ENCODE measurements around the gene KY. TPM values are rescaled to one million over a fixed set of nuclear protein-coding genes. Genes with fewer than 3 reads are reported as not detected.

Gene KY
- total and polyA plus RNA-seq, 2 experiments from 2014 or later = not detected

GRCh38 chr3:134640872-134641470, 9.9 kb downstream of the KY start:
- Histone ChIP-seq H3K27me3 (ENCODE audit: insufficient read depth) (peaks cover 8% of the 10 kb centered on the region; the same call in 1 of the 2 replicates), H3K36me3 (ENCODE audit: insufficient read depth) (no peaks in the 10 kb centered on the region), H4K20me1 (replicated peaks; ENCODE audit: insufficient read depth) (no peaks in the 10 kb centered on the region), H2AFZ (no peak overlapping the region), H3K9me2 (ENCODE audit: insufficient read depth) (no peaks in the 10 kb centered on the region), H3K4me2 (no peak overlapping the region), H3K27ac (ENCODE audit: low read depth) (no peak overlapping the region), H3F3A (replicated peaks; ENCODE audit: low read depth) (no peaks in the 10 kb centered on the region), H3K4me1 (ENCODE audit: insufficient read depth) (peaks cover 28% of the 10 kb centered on the region), H3K4me3 (no peak overlapping the region), H3K79me2 (replicated peaks; ENCODE audit: insufficient read depth) (no peaks in the 10 kb centered on the region)
- Mint-ChIP-seq H3K9me3 (no peaks in the 10 kb centered on the region), H3K4me1 (peaks cover 34% of the 10 kb centered on the region), H3K36me3 (ENCODE audit: low read depth) (no peaks in the 10 kb centered on the region), H3K4me3 (no peak overlapping the region), H3K27me3 (ENCODE audit: insufficient read depth, low read depth, poor library complexity) (peaks cover 4% of the 10 kb centered on the region), H3K27ac (no peak overlapping the region)
- ATAC-seq = peak; percentile 76
- DNase-seq (ENCODE audit: low spot score) = peak; percentile 79
- TF ChIP-seq CTCF (conservative IDR thresholded peaks at IDR 0.05; ENCODE audit: low read depth in 2 of 2) (peak; percentile 73 to 88), ZNF331 (CRISPR knock-in tag; IDR thresholded peaks at IDR 0.05; ENCODE audit: low read depth) (no peak)

- no peaks in the 10 kb centered on the region for H3K36me3 Mint-ChIP-seq (ENCODE audit: low read depth)
- Histone ChIP-seq H3F3A (replicated peaks; ENCODE audit: low read depth) (no peaks in the 10 kb centered on the region), H2AFZ (no peak overlapping the region), H3K4me2 (no peak overlapping the region), H3K79me2 (replicated peaks; ENCODE audit: insufficient read depth) (no peaks in the 10 kb centered on the region), H3K36me3 (ENCODE audit: insufficient read depth) (no peaks in the 10 kb centered on the region), H3K27ac (ENCODE audit: low read depth) (no peak overlapping the region), H3K4me3 (no peak overlapping the region), H3K4me1 (ENCODE audit: insufficient read depth) (peaks cover 28% of the 10 kb centered on the region), H4K20me1 (replicated peaks; ENCODE audit: insufficient read depth) (no peaks in the 10 kb centered on the region), H3K27me3 (ENCODE audit: insufficient read depth) (peaks cover 2% of the 10 kb centered on the region; the same call in 1 of the 2 replicates), H3K9me2 (ENCODE audit: insufficient read depth) (no peaks in the 10 kb centered on the region)
- no peak overlapping the region for H3K27ac Mint-ChIP-seq
- TF ChIP-seq CREB1 (CRISPR knock-in tag; IDR thresholded peaks at IDR 0.05; ENCODE audit: low read depth) = no peak
- H3K27me3 Mint-ChIP-seq (ENCODE audit: insufficient read depth, low read depth, poor library complexity) = peaks cover 4% of the 10 kb centered on the region
- ATAC-seq = no peak
- H3K4me1 Mint-ChIP-seq = peaks cover 34% of the 10 kb centered on the region
- no peak for DNase-seq (ENCODE audit: low spot score)
- H3K9me3 Mint-ChIP-seq = no peaks in the 10 kb centered on the region
- no peak overlapping the region for H3K4me3 Mint-ChIP-seq
These were observed 10.4 kb downstream of the KY start for GRCh38 chr3:134640378-134640777.

- Histone ChIP-seq H4K20me1 (replicated peaks; ENCODE audit: insufficient read depth) (no peaks in the 10 kb centered on the region), H3K36me3 (ENCODE audit: insufficient read depth) (no peaks in the 10 kb centered on the region), H3K27me3 (ENCODE audit: insufficient read depth) (no peaks in the 10 kb centered on the region), H3K79me2 (replicated peaks; ENCODE audit: insufficient read depth) (no peaks in the 10 kb centered on the region), H3K4me1 (ENCODE audit: insufficient read depth) (peaks cover 28% of the 10 kb centered on the region), H2AFZ (no peak overlapping the region), H3K4me2 (no peak overlapping the region), H3K4me3 (no peak overlapping the region), H3K27ac (ENCODE audit: low read depth) (no peak overlapping the region), H3K9me2 (ENCODE audit: insufficient read depth) (no peaks in the 10 kb centered on the region), H3F3A (replicated peaks; ENCODE audit: low read depth) (no peaks in the 10 kb centered on the region)
- ATAC-seq (no peak), DNase-seq (ENCODE audit: low spot score) (no peak)
- peaks cover 34% of the 10 kb centered on the region for H3K4me1 Mint-ChIP-seq
- H3K4me3 Mint-ChIP-seq = no peak overlapping the region
- H3K9me3 Mint-ChIP-seq = no peaks in the 10 kb centered on the region
- no peak overlapping the region for H3K27ac Mint-ChIP-seq
- H3K27me3 Mint-ChIP-seq (ENCODE audit: insufficient read depth, low read depth, poor library complexity) = peaks cover 4% of the 10 kb centered on the region
- no peaks in the 10 kb centered on the region for H3K36me3 Mint-ChIP-seq (ENCODE audit: low read depth)
- TF ChIP-seq NANOG (IDR thresholded peaks at IDR 0.05; ENCODE audit: borderline replicate concordance) = no peak
- no peak for TF ChIP-seq ETS1 (IDR thresholded peaks at IDR 0.05)
- no peak for TF ChIP-seq REST (IDR thresholded peaks at IDR 0.05; ENCODE audit: unreplicated experiment)
These were observed 12.3 kb downstream of the KY start for GRCh38 chr3:134638385-134639030.

Data from GM23338 (cell line).